Loucy (cell line): ENCODE results near the gene ANKRD55.

Experiments used
- CTCF ChIP-seq: fragments of 200-600 bp; sonication (generic); conservative IDR thresholded peaks from 2 replicates; pipeline ENCODE4 v1.5.1; 2014; ENCODE audit warnings: mild to moderate bottlenecking, antibody characterized with exemption, low read length
- EZH2phosphoT487 ChIP-seq: fragments of 200-600 bp; IDR thresholded peaks from 2 replicates; pipeline ENCODE4 v1.6.1; 2018; ENCODE audit warnings: antibody characterized with exemption, mild to moderate bottlenecking, moderate library complexity, borderline replicate concordance

- TF ChIP-seq CTCF, result no peak
- TF ChIP-seq EZH2phosphoT487, result no peak
These were observed 124.9 kb downstream of the ANKRD55 start for GRCh38 chr5:56108246-56108645.
